Effector memory CD8-positive, alpha-beta T cell (primary cell): Measurements from ENCODE around the gene ADGRG2.
"Not testable (repeated sequence)": the region's sequence is repeated elsewhere in the genome, so short reads cannot be mapped to it uniquely, and the experiment has no call there.

Source experiments
- ATAC-seq: fragments of 150-1000 bp; cut with Tn5 transposase; replicated peaks from 2 replicates; pipeline ENCODE4 v1.10.0; 2021; ENCODE audit warnings: mild to moderate bottlenecking, moderate library complexity
- DNase-seq, 3 experiments: peaks; one replicate each; pipeline ENCODE4 v3.0.0; 2021
- H3K27ac Mint-ChIP-seq, 2 donors: one replicate each; pipeline ENCODE4 v1.8.0; 2022; ENCODE audit warnings: mild to moderate bottlenecking in 2 of 2, mixed read lengths in 2 of 2, moderate library complexity in 2 of 2
- H3K27me3 Mint-ChIP-seq, 2 donors: one replicate each; pipeline ENCODE4 v1.8.0; 2022; ENCODE audit warnings: mixed read lengths in 2 of 2
- H3K36me3 Mint-ChIP-seq: one replicate; pipeline ENCODE4 v1.8.0; 2022; ENCODE audit warnings: mild to moderate bottlenecking, moderate library complexity, mixed read lengths; ENCODE audit not compliant: insufficient read depth
- H3K4me1 Mint-ChIP-seq, 2 donors: one replicate each; pipeline ENCODE4 v1.8.0; 2022; ENCODE audit warnings: low read depth in 2 of 2, mixed read lengths in 2 of 2
- H3K4me3 Mint-ChIP-seq, 2 donors: one replicate each; pipeline ENCODE4 v1.8.0; 2022; ENCODE audit warnings: mild to moderate bottlenecking in 2 of 2, mixed read lengths in 2 of 2, moderate library complexity in 2 of 2
- H3K9me3 Mint-ChIP-seq, 2 donors: one replicate each; pipeline ENCODE4 v1.8.0; 2022; ENCODE audit warnings: mixed read lengths in 2 of 2

The ADGRG2 gene

DNA sequence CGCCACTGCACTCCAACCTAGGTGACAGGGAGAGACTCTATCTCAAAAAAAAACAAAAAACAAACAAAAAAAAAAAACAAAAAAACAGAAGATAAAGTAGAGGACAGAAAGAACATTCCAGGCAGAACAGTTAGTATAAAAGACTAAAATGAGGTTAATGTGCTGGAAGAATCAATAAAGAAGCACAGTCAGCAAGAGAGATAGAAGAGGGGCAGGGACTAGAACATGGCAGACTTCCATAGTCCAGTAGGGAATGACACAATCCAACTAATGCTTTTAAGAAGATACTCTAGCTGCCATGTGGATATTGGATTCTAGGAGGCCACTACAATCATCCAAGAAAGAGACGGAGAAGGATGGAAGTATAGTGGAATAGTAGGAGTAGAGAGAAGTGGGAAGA lies 11.6 kb downstream of the ADGRG2 start:
- Mint-ChIP-seq H3K9me3 (no peaks in the 10 kb centered on the region), H3K27ac (no peak overlapping the region), H3K4me1 (no peaks in the 10 kb centered on the region), H3K36me3 (no peaks in the 10 kb centered on the region), H3K4me3 (no peak overlapping the region), H3K27me3 (peaks cover 36 to 54% of the 10 kb centered on the region in 2 donors)
- ATAC-seq (no peak), DNase-seq (no peak)

DNA sequence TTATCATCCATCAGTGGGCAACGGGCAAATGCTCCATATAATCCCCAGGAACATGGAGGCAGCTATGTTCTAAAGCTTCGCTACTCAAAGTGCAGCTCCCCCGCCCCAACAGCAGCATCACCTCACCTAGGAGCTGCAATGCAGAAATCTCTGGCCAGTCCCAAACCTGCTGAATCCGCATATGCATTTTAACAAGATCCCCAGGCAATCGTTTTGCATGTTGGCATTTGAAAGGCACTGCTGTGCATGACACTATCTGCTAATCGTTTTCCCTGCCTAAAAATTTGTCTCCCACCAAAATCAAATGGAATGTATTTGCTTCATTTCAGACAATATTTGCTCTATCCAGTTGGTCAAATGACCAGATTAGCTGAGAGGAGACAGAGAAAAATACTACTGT lies 15.2 kb downstream of the ADGRG2 start:
- H3K4me1 Mint-ChIP-seq = no peaks in the 10 kb centered on the region
- H3K4me3 Mint-ChIP-seq = no peak overlapping the region
- H3K27ac Mint-ChIP-seq = no peak overlapping the region
- H3K27me3 Mint-ChIP-seq = peaks cover 29 to 46% of the 10 kb centered on the region in 2 donors
- H3K9me3 Mint-ChIP-seq = no peaks in the 10 kb centered on the region
- no peak for DNase-seq
- ATAC-seq = no peak
- H3K36me3 Mint-ChIP-seq = no peaks in the 10 kb centered on the region

DNA sequence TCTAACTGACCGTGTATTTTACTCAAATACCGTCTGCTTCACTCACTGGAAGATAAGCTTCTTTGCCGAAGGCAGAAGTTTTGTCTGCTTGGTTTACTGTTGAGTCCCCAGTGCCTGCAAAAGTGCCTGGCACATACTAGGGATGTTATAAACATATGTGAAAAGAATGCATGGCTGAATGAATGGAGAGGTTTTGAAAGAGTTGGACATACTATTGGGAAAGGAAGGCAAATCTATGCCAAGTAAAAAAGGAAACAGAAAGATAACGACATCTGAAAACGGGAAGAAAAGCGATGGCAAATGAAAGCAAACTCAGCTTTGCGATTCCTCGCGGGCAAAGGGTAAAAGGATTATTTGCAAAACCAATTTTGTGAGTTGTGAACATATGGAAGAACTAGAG lies 21.7 kb downstream of the ADGRG2 start:
- H3K36me3 Mint-ChIP-seq = no peaks in the 10 kb centered on the region
- H3K4me3 Mint-ChIP-seq = no peak overlapping the region
- H3K27me3 Mint-ChIP-seq = no peaks in the 10 kb centered on the region
- H3K9me3 Mint-ChIP-seq = no peaks in the 10 kb centered on the region
- H3K27ac Mint-ChIP-seq = no peak overlapping the region
- H3K4me1 Mint-ChIP-seq = no peaks in the 10 kb centered on the region
- ATAC-seq (no peak), DNase-seq (no peak)

DNA sequence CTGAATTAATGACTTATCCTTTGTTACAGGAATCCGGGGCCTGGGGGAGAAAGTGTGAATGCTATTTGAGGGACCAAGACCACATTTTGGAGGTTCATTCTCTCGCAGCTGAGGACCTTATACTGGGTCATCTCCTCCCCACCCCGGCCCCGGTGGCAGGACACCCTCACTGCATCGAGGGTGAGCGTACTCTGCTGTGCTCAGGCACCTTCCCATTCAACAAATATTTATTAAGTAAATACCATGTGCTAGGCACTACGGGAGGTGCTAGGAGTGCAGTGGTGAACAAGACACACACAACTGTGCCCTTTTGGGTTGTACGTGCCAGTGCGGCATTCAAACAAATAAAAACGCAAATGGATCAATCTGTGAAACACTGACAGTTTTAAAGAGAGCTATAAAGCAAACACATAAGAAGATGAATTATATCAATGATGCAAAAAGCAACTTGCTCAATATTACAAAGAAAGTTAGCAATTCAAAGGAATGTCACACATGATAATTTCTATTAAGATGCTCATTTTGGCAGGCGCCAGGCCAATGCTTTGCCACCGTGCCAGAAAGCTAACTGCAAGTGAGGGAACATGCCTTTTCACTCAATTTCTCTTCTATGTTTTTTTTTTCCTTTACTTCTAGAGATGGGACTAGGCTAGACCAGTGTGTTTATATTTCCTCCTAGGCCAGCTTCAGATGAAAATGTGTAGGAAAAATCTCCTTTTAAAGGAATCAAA lies 24.6 kb downstream of the ADGRG2 start:
- Mint-ChIP-seq H3K36me3 (no peaks in the 10 kb centered on the region), H3K4me3 (no peak overlapping the region), H3K9me3 (no peaks in the 10 kb centered on the region), H3K27me3 (no peaks in the 10 kb centered on the region), H3K4me1 (no peaks in the 10 kb centered on the region), H3K27ac (no peak overlapping the region)
- no peak for ATAC-seq
- DNase-seq = no peak

DNA sequence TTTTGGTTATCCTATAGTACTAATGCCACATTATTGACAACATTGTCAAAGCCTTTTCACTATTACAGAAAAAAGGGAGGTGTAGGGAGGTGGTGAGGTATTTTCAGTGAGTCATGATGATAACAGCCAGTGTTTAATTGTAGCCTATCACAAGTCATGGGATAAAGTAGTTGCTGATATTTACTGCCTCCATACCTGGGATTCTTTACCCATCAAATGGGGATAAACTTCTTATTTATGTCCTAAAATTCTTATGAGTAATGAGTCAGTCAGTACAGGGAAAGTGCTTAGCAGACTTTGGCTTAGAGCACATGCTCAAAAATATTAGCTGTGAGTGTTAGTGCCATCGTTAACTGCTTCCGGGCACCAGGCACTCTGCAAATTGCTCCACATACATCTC lies 25.7 kb downstream of the ADGRG2 start:
- H3K27ac Mint-ChIP-seq = no peak overlapping the region
- no peak overlapping the region for H3K4me3 Mint-ChIP-seq
- ATAC-seq = no peak
- H3K4me1 Mint-ChIP-seq = no peaks in the 10 kb centered on the region
- DNase-seq = no peak
- H3K9me3 Mint-ChIP-seq = peaks cover 0 to 6% of the 10 kb centered on the region in 2 donors
- H3K27me3 Mint-ChIP-seq = no peaks in the 10 kb centered on the region
- no peaks in the 10 kb centered on the region for H3K36me3 Mint-ChIP-seq

DNA sequence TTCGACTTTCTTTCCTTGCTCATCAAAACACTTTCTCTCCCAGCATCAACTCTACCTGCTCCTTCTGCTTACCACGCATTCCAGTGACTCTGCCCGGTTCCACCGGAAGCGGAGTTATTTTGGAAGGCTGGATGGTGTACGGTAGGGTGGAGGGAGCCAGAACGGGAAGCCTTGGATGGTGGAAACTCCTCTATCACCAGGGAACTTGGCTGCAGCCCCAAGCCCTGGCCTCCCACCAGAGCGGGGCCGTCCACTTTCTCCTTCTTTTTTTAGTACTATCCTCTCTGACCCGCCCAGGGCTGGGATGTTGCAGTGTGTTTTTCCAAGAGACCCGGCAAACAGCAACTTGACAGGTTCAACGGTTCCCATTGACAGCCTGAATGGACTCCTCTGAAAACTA lies 27.6 kb downstream of the ADGRG2 start:
- no peak for ATAC-seq
- H3K36me3 Mint-ChIP-seq = no peaks in the 10 kb centered on the region
- peaks cover 2 to 18% of the 10 kb centered on the region in 2 donors for H3K9me3 Mint-ChIP-seq
- DNase-seq = no peak
- H3K27ac Mint-ChIP-seq = no peak overlapping the region
- H3K4me1 Mint-ChIP-seq = no peaks in the 10 kb centered on the region
- no peak overlapping the region for H3K4me3 Mint-ChIP-seq
- peaks cover 0 to 8% of the 10 kb centered on the region in 2 donors for H3K27me3 Mint-ChIP-seq

DNA sequence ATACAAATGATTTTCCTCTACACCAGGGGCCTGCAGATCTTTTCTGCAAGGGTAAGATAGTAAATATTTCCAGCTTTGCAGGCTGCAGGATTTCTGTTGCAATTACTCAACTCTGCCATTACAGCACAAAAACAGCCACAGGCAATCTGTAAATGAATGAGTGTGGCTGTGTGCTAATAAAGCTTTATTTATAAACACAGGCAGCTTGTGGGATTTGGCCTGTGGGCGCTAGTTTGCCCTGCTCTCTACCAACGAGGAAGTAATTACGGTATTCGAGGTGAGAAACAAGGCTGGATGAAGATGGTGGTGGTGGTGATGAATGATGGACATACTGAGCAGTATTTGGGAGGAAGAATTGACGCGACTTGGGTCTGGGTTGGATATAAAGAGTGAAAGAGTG lies 30.7 kb downstream of the ADGRG2 start:
- ATAC-seq (no peak), DNase-seq (no peak)
- H3K27ac Mint-ChIP-seq = no peak overlapping the region
- no peak overlapping the region for H3K4me3 Mint-ChIP-seq
- peaks cover 0 to 2% of the 10 kb centered on the region in 2 donors for H3K4me1 Mint-ChIP-seq
- H3K36me3 Mint-ChIP-seq = no peaks in the 10 kb centered on the region
- peaks cover 0 to 16% of the 10 kb centered on the region in 2 donors for H3K27me3 Mint-ChIP-seq
- H3K9me3 Mint-ChIP-seq = peaks cover 2 to 21% of the 10 kb centered on the region in 2 donors

DNA sequence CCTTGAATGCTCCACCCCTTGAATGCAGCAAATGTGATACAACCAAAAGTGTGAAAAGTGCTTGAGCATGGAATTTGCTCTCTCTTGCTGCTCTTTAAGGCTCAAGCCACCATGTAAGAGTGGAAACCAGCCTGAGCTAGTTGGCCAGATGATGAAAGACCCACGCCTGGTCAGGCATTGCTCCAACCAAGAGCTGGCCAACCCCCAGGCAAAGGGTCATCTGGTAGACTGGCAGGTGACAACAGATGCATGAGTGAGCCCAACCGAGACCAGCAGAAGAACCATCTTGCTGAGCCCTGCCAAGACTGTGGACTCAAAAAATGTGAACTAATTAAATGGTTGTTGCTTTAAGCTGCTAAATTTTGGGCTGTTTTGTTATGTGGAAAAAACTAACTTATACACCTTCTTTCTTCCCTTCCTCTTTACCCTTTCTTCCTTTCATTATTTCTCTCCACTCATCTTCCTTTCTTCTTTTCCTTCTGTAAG lies 32.7 kb downstream of the ADGRG2 start:
- Mint-ChIP-seq H3K27me3 (peaks cover 0 to 19% of the 10 kb centered on the region in 2 donors), H3K27ac (no peak overlapping the region), H3K4me3 (no peak overlapping the region), H3K36me3 (no peaks in the 10 kb centered on the region), H3K4me1 (peaks cover 0 to 2% of the 10 kb centered on the region in 2 donors), H3K9me3 (peaks cover 2 to 21% of the 10 kb centered on the region in 2 donors)
- no peak for DNase-seq
- no peak for ATAC-seq

DNA sequence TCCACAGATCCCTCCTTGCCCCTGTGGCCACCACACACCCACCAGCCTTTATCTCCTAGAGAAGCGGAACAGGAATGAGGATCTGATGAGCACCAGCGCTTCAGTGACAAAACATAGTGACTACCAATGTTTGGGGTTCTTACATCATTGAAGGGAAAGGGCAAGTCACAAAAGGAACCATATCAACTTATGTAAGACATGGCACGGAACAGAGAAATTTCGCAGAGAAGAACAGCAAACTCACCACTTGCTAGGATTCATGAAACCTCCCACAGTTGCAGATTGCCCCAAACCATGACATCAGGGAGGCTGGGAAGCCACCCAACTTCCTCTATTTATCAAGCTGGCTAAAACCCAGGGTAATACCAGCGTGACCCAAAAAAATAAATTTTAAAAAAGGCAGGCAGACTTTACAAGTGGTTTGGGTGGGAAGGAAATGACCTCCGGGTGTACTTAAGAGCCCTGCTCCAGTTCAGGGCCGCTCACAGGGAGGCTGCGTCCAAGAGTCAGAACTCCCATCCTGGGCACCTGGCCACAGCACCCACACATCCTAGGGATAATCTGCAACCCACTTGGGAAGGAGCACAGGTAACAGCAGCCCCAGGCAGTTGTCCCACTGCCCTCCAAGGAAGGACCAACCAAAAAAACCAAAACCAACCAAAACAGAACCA lies 36.0 kb downstream of the ADGRG2 start:
- no peak overlapping the region for H3K4me3 Mint-ChIP-seq
- ATAC-seq (no peak), DNase-seq (no peak)
- H3K27me3 Mint-ChIP-seq = peaks cover 0 to 19% of the 10 kb centered on the region in 2 donors
- peaks cover 2 to 13% of the 10 kb centered on the region in 2 donors for H3K9me3 Mint-ChIP-seq
- H3K27ac Mint-ChIP-seq = no peak overlapping the region
- H3K4me1 Mint-ChIP-seq = peaks cover 0 to 2% of the 10 kb centered on the region in 2 donors
- no peaks in the 10 kb centered on the region for H3K36me3 Mint-ChIP-seq

DNA sequence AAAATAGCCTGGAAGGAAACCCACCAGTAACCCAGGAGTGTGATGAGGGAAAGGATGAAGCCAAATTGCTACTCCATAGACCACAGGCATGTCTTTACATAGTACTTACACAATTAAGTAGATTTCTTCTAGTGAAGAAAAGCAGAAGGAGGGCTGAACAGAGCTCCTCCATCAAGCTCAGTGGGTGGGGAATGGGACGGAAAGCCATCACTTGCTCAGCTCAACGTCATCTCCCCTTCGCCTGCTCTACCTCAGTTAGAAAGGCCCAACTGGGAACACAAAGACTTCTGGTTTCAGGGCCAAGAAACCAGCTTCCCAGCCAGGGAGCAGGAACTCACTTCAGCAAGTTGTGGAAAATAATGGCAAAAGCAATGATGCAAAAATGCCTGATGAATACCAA lies 36.6 kb downstream of the ADGRG2 start:
- ATAC-seq (no peak), DNase-seq (no peak)
- Mint-ChIP-seq H3K27ac (no peak overlapping the region), H3K4me1 (peaks cover 0 to 2% of the 10 kb centered on the region in 2 donors), H3K36me3 (no peaks in the 10 kb centered on the region), H3K4me3 (no peak overlapping the region), H3K27me3 (peaks cover 0 to 14% of the 10 kb centered on the region in 2 donors), H3K9me3 (peaks cover 2 to 10% of the 10 kb centered on the region in 2 donors)

DNA sequence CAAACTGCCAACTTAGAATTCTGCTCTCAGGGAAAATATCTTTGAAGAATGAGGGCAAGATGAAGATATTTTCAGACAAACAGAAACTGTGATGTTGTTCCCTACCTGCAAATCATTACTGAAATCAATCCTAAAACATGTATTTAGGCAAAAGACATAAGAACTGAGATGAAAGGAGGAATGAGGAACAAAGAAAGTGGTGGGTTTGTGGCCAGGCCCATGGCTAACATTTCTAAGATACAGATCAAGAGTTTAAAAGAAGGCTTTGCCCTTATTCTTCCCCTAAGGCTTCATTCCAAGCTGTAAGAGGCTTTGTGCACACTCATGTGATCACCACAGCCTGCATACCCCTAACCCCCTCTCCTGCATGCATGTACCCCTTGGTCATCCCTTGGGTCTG lies 46.5 kb downstream of the ADGRG2 start:
- H3K36me3 Mint-ChIP-seq = no peaks in the 10 kb centered on the region
- DNase-seq (no peak), ATAC-seq (no peak)
- no peak overlapping the region for H3K27ac Mint-ChIP-seq
- no peaks in the 10 kb centered on the region for H3K4me1 Mint-ChIP-seq
- H3K9me3 Mint-ChIP-seq = no peaks in the 10 kb centered on the region
- no peaks in the 10 kb centered on the region for H3K27me3 Mint-ChIP-seq
- H3K4me3 Mint-ChIP-seq = no peak overlapping the region

DNA sequence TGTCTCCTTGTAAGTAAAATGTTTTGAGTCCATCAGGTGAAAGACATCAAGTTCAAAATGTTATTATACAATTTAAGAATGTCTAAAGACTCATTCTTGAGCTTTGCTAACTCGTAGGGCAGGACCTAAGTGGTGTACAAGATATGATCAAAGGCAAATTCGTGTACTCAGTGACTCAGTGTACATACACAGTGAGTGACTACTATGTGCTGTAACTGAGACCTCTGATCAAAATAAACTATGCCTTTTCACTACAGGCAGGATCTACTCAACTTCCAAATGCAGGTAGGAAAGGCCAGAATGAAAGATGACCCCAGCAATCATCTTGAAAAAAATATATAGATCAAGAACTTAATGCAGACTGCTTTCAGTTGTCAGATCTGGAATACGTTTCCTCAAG lies 49.9 kb downstream of the ADGRG2 start:
- DNase-seq (no peak), ATAC-seq (no peak)
- Mint-ChIP-seq H3K27me3 (no peaks in the 10 kb centered on the region), H3K9me3 (no peaks in the 10 kb centered on the region), H3K4me1 (no peaks in the 10 kb centered on the region), H3K36me3 (no peaks in the 10 kb centered on the region), H3K4me3 (no peak overlapping the region), H3K27ac (no peak overlapping the region)

DNA sequence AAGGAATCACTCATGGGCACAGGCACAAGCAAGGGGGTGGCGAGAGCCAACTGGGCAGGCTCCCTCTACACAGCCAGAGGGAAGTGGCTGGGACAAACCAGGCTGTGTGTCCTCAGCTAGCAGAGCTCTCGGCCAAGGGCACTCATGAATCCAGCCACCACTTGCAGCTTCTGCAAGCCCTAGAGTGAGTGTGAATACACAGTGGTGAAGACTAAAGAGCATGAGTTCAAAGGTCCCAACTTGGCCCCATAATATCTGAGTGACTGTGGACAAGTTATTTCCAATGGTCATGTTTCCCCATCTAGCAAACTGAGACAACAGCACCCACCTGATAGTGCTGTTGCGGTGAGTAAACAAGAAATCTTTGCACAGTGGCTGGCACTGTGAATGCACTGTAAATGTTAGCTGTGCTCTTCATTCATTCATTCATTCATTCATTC lies 51.7 kb downstream of the ADGRG2 start:
- H3K4me3 Mint-ChIP-seq = no peak overlapping the region
- H3K27ac Mint-ChIP-seq = no peak overlapping the region
- DNase-seq (no peak), ATAC-seq (no peak)
- H3K36me3 Mint-ChIP-seq = no peaks in the 10 kb centered on the region
- no peaks in the 10 kb centered on the region for H3K27me3 Mint-ChIP-seq
- H3K9me3 Mint-ChIP-seq = no peaks in the 10 kb centered on the region
- no peaks in the 10 kb centered on the region for H3K4me1 Mint-ChIP-seq

DNA sequence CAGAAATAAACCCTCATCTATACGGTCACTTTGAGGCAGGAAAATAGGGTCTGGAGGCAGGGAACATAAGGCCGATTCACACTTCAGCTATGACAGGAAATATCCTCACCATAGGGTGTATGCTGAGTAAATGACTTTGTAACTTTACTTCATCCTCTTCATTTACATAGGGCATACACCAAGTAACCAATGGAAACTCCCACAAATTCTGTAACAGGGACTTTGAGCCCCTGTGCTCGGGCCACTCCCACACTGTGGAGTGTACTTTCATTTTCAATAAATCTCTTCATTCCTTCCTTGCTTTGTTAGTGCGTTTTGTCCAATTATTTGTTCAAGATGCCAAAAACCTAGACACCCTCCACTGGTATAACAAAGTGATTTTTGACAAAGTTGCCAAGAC lies 55.3 kb downstream of the ADGRG2 start:
- ATAC-seq, H3K27me3 Mint-ChIP-seq, DNase-seq, H3K4me1 Mint-ChIP-seq, H3K4me3 Mint-ChIP-seq, H3K36me3 Mint-ChIP-seq, H3K9me3 Mint-ChIP-seq, H3K27ac Mint-ChIP-seq: not testable (repeated sequence)
